Stimulated activated CD4-positive, alpha-beta T cell treated with anti-CD3 and anti-CD28 coated beads, Interleukin-15, amount 100 ng/mL, for 24 hours (primary cell): Measurements from ENCODE around the gene NPBWR2.

ENCODE experiments used
- DNase-seq: peaks from one replicate; pipeline ENCODE4 v3.0.0-alpha.2; 2020

NPBWR2 gene

DNA sequence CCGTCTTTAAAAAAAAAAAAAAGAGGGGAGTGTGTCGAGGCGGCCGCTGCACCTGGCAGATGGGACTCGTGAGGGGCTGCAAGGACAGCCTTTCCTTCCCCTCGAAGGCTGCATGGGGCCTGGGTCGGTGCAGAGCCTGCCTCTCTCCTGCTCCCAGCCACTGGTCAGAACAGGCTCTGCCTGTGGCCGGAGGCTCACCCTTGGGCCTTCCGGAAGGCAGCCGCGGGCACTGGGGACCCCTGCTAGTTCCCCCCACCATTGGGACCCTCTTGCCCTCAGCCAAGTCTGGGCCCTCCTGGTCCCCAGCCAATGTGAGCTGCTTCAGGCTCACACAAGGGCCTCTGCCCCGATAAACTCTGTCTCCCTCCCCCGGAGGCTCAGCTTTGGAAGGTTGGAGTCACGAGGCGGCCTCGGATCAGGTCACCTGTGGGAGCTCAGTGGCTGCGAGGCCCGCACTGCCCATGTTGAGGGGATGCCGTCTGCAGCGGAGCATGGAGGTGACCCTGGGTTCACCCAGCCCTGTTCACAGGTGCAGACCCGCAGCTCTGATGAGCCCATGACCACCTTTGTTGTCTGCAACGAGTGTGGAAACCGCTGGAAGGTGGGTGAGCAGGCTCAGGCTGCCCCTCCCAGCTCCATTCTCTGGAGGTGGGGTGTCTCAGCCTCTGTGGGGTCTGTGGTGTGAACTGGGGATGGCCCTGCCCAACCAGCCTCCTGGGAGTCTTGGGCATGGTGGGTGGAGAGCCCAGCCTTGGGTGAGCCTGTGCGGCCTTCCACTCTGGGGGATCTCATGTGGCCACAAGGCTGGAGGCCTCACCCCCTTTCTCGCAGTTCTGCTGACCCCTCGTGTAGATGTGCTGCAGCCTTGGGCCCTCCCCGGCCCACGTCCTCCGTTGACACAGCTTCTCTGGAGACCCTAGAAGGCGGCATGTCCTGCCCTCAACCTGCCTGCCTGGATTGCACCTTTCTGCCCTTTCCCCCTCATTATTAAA, 35.7 kb downstream of the NPBWR2 start:
- DNase-seq: no peak

GRCh38 chr20:64070244-64070993, 36.9 kb downstream of the NPBWR2 start:
- no peak for DNase-seq

DNA sequence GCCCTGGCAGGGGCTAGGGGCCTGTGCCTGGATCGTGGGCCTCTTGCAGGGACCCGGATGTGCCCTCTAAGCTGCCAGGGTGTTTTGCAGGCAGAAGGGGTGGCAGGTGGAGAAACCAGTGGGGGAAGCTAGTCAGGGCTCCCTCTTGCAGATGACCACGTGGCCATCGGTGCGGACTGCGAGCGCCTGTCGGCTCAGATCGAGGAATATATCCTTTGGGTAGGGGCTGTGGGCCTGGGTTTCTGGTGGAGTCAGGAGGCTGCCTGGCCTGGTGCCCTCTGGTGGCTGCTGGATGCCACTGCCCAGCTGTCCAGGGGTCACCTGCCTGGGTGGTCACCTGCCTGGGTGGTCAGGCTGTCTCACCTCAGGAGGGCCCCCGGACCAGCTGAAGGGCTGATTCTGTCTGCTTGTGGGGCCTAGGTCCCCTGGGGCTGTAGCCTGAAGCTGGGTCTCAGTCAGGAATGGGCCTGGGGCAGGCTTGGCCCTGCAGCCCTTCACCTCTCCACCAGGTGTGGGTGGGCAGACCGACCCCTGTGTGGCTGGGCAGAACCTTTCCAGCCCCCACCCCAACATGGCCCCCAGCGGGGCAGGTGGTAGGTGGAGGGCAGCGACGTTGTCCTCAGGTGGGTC, 37.6 kb downstream of the NPBWR2 start:
- DNase-seq: no peak

- DNase-seq: no peak
These were observed 38.2 kb downstream of the NPBWR2 start for GRCh38 chr20:64069209-64069613.

DNA sequence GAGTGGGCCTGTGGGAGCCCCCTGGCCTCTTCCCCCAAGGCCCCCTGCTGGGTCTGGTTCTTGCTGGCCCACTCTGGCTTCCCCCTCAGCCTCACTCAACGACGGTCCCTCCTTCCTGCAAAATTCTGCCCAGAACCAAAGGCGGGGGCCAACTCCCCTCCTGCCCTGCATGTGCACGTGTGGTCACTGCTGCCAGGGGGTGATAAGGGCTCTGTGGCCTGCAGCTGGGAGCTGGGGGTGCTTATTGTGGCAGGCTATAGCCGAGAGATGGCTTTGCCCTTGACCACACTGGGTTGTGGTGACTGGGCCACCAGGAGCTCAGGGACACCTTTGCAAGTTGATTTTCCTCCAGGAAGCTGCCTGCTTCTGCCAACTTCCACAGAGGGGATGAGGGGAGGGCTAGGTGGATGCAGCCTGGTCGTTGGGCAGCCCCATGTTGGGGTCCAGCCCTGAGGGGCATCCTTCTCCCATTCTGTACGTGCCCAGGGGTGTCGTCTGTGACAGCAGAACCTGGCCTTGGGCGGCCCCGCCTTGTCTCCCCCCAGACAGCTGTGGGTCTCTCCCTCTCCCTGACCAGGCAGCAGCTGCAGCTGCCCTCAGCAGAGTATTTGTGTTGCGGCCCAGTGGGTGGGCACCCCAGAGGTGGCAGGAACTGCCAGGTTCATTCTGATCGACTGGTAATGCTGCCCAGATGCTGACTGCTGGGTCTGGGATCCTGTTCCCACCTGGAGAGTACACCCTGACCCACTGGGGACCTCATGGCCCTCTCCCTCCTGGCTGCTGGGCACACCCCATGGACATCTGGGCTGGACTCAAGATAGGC, 38.8 kb downstream of the NPBWR2 start:
- no peak for DNase-seq

DNA sequence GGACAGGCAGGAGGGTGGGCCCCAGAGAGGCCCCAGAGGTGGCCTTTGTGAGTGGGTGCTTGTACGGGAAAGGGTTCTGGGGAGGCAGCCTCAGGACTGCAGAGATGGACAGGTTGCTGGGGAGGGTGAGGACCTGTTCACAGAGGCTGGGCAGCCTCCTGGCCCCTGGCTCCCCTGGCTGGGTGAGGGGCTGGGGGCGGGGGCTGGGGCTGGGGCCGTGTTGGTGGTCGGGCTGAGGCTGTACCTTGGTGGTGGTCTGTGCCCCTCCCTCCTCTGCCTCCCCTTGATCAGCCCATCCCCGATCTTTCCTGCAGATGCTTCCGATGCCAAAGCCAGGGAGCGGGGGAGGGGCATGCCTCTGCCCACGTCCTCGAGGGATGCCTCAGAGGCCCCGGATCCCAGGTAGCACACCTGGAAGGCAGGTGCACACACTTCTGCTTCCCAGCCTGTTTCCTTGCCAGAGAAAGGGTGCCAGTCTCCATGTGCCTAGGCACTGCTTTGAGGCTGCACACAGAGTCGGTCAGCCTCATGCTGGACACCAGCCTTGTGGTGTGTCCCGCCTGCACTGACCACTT, 39.5 kb downstream of the NPBWR2 start:
- DNase-seq: no peak

GRCh38 chr20:64067005-64067632, 40.2 kb downstream of the NPBWR2 start:
- no peak for DNase-seq

DNA sequence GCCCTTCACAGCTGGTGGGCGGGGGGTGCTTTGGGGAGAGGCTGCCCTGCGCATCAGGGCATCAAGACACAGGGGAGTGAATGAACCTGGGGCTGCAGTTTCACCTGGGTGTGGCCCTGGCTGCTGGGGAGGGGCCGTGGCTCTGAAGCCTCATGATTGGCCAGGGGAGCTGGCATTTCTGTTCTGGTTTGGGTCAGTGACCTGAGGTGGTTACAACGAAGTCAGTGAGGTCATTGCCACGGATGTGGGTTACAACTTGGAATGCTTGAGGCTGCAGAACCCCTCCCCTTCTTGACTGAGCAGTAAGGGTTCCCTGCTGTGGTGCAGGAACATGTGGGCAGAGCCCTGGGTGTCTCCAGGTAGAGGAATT, 41.4 kb downstream of the NPBWR2 start:
- peak; percentile 74 for DNase-seq

- no peak for DNase-seq
These were observed 42.0 kb downstream of the NPBWR2 start for GRCh38 chr20:64065062-64065973.

GRCh38 chr20:64064145-64064698, 43.1 kb downstream of the NPBWR2 start:
- no peak for DNase-seq

DNA sequence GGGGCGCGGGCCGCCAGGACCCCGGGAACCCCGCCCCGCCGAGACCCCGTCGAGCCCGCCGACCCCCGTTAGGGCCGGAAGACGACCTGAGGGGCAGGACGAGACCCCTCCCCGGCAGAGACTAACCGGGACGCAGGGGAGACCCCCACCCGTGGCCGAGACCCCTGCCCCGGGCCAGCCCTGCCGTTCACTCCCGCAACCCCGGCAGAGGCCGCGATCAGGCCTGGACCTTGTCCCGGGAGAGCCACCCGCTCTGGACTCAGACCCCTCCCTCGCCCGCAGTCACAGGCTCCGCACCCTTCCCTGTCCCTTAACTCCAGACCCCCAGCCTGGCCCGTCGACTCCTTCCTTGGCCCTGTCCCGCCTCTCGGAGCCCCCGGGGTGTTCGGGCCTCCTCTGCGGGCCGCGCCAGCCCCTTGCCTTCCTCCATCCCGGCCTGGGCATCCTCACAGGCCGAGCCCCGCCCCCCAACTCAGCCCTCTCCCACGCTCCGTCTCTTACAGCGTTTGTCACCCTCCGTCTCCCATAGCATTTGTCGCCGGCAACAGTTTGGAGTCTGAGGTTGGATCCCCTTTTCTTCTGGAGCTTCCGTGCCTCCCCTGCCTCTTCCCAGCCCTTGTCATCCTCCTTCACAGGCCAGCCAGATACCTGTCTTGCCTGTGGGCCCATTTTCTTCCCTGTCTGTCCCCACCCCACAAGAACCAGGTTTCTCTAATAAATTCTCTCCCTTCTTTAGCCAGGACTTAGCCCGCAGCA, 43.8 kb downstream of the NPBWR2 start:
- peak; percentile 68 for DNase-seq

DNA sequence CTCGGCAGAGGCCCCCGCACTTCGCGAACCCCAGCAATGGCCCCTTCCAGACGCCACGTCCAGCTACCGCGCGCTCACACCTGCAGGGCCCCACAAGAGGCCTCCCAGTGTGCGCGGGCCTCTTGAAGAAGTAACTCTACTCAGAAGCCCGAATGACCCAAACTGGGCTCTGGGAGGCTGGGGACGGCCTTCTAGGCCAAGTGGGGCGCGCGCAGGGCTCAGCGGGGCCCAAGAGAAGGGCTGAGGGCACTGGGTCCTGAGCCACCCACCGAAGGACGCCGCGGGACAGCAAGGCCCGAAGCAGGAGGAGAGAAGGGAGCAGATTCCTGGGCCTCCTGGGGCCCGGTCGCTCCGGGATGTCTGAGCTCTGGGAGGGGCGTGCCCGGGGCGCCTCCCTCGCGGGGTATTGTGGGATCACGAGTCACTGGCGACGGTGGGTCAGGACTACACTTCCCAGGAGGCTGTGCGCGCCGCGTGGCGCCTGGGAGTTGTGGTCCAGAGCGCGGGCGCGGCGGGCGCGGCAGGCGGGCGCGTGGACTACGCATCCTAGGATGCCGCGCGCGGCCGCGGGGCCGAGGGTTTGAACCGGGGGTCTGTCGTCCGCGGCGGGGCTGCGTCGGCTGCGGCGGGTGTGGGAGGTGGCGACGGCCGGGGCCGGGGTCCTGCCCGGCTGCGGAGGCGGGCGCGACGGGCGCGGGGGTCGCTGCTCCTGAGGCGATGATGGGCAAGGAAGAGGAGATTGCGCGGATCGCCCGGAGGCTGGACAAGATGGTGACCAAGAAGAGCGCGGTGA, 44.6 kb downstream of the NPBWR2 start, which contains the start of gene TCEA2:
TCEA2 (plus strand) TSS at position 603 of the 793 bp plus-strand sequence; CDS start at position 718, 115 bp downstream.
- DNase-seq: peak; percentile 98

DNA sequence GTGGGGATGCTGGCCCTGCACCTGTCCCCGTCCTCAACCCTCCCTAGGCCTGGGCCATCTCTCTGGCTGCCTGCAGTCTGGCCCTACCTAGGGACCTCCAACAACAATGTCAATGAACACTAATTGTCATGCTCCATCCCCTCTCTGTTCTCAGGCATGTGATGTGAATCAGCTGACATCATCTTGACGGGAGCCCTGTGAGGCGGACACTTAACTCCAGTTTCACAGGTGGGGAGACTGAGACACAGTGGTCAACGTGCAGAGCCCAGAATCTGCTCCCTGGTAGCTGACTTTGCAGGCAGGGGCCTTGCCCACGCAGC, 45.1 kb downstream of the NPBWR2 start:
- DNase-seq: no peak

DNA sequence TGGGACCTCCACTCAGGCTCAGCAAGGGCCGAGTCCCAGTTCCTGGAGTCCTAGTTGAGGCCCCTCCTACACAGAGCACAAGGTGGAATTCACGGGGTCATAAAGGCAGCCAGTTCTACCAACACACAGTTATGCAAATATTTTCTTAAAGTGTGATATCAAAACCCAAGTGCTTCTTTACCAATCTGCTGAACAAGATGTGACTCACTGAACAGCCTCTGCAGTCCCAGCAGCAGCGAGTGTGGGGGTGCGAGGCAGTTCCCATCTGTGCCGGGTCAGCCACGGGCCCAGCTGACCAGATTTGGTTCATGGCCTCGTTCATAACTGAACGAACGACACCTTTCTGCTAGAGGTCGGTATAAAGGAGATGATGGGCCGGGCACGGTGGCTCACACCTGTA, 48.8 kb downstream of the NPBWR2 start:
- no peak for DNase-seq

DNA sequence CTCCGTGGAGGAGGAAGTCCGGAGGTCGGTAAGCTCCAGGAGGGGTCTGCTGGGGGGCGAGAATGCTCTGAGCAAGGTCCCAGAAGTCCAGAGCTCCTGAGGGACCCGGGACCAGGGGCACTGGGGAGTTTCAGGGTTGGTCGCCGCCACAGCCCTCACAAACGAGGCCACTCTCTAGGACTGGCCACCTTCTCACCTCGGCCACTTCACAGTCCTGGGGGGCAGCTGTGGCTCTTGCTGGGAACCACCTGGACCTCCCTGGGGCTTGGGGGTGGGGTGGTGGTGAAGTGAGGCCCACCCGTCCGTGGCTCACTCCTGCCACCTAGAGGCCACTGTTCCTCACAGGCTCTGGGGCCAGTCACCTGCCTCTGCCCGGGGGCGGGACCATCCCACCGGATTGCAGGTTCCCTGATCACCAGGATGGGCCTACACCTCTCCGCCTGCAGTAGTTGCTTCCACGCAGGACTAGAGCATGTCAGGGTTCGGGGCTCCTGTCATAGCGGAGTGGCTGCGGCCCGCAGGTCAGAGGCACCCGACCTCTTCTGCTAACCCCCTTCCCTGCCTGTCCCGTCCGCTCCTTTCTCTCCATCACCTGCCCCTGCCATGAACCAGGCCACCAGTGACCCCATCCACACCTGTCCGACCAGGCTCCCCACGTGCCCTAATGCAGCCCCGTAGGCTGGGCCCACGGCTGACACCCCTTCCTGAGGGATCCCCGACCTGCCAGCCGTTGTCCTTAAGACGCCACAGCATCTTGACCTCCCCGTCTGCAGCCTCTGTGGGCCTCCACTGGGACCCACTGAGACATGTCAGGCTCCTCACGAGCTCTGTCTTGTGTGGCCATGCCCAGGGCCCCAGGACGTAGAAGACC, 49.5 kb downstream of the NPBWR2 start:
- peak; percentile 91 for DNase-seq

DNA sequence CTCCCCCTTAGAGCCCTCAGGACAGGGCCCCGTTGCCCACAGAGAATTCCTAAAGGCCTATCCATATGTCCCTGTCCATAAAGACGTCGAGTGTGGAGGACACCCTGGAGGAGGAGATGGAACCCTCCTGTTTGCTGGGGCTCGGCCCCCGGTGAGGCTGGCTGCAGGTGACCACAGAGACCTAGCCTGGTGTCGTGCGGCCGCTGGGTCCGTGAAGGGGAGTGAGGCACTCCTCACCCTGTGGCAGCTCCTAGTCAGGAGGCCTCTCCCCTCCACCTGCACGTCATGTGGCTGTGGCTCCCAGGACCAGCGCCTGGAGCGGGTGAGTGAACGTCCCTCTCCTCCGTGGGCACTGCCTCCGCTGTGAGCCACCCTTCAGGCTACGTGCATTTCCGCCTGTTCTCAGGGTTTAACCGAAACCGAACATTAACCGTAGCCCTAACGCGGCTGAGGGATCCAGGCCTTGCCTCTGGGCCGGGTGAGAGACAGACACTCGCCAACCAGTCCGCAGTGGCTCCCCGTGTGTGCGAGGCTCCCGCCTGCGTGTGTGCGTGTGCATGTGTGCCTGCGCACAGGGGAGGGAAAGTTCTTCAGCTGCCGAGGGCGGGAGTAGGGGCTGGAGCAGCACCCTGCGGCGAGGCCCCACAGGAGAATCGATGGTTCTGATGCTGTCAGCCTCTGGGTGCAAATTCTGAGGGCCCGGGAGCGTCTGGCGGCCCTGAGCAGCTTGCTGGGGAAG, 50.3 kb downstream of the NPBWR2 start:
- peak; percentile 40 for DNase-seq

GRCh38 chr20:64056639-64056888, 50.8 kb downstream of the NPBWR2 start:
- no peak for DNase-seq
